ENCODE results near the gene CHST9. TPM values are rescaled to one million over a fixed set of nuclear protein-coding genes. Genes with fewer than 3 reads are reported as not detected.

CHST9 gene
- total and polyA plus RNA-seq, 3 experiments from 2014 or later, result not detected

DNA sequence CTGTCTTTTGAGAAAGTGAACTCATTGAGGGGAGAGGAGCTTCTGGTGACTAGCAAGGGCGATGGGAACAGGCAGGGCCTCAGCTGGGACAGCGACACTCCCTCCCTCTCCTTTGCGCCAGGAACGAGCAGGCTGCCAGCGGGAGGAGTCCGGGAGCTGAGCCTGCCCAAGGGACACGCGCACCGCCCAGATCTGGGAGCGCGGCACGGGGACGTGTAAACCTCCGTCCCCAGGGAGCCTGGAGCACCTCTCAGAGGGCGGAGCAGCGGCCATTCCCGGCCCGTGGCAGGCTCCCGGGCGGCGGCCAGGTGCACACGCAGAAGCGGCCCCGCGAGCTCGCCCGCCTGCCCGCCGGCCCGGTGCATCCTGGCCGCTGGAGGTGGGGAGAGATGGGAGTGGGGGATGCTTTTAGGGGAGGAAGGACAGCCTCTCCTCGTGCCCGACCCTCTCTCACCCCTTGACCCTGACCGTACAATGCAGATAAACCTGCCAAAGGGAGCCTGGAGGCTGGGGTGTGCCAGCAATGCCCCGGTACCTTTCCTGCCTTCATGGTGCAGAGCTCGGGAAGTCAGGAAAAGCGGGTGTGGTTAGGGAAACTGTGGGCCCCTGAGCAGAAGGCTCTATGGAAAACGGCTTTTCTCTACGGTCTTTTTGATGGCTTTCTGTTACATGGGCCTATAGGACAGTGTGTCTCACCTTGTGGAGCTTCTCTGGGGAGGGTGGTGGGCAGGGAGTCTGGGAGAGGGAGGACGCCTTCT is 321.8 kb downstream of the CHST9 start:
- Mint-ChIP-seq H3K36me3 (no peaks in the 10 kb centered on the region), H3K4me3 (no peak overlapping the region), H3K4me1 (no peaks in the 10 kb centered on the region), H3K27ac (no peak overlapping the region), H3K27me3 (peaks cover 2 to 4% of the 10 kb centered on the region in 2 donors), H3K9me3 (peaks cover 4 to 13% (median 5%) of the 10 kb centered on the region in 5 donors)
- POLR2A ChIA-PET, result no interaction called here
- Histone ChIP-seq H3K27me3 (ENCODE audit: insufficient read depth, low read length, poor library complexity, severe bottlenecking) (no peaks in the 10 kb centered on the region), H3K27ac (ENCODE audit: low read depth, low read length) (no peak overlapping the region), H3K4me1 (ENCODE audit: insufficient read depth, low read length) (no peaks in the 10 kb centered on the region), H3K9me3 (ENCODE audit: low read length) (no peaks in the 10 kb centered on the region), H3K4me3 (ENCODE audit: low read length) (no peak overlapping the region), H3K36me3 (ENCODE audit: insufficient read depth, low read length) (no peaks in the 10 kb centered on the region)
- CTCF ChIA-PET, result no interaction called here
- no peak for DNase-seq

DNA sequence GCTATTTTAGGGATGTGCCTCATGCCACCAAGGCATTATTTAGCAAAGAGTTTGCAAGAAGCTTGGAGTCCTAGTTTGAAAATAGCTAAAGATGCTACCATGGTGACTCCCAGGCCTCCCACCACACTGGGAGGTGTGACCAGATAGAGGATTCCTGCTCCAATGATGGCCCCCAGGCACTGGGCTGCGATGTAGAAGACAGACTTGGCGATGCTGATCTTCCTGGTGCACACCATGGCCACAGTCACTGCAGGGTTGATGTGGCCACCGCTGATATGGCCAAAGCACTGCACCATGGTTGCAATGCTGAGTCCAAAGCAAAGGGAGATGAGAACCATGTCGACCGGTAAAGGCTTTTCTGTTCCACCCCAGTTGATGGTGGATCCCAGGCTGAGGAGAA is 323.0 kb downstream of the CHST9 start:
- CTCF ChIA-PET, result no interaction called here
- no peak overlapping the region for H3K27ac Mint-ChIP-seq
- DNase-seq, result no peak
- Histone ChIP-seq H3K36me3 (ENCODE audit: insufficient read depth, low read length) (no peaks in the 10 kb centered on the region), H3K4me3 (ENCODE audit: low read length) (no peak overlapping the region), H3K4me1 (ENCODE audit: insufficient read depth, low read length) (no peaks in the 10 kb centered on the region), H3K27me3 (ENCODE audit: insufficient read depth, low read length, poor library complexity, severe bottlenecking) (no peaks in the 10 kb centered on the region), H3K27ac (ENCODE audit: low read depth, low read length) (no peak overlapping the region), H3K9me3 (ENCODE audit: low read length) (no peaks in the 10 kb centered on the region)
- no peak overlapping the region for H3K4me3 Mint-ChIP-seq
- POLR2A ChIA-PET, result no interaction called here
- H3K36me3 Mint-ChIP-seq, result no peaks in the 10 kb centered on the region
- peaks cover 4 to 13% (median 7%) of the 10 kb centered on the region in 5 donors for H3K9me3 Mint-ChIP-seq
- H3K4me1 Mint-ChIP-seq, result no peaks in the 10 kb centered on the region
- peaks cover 2 to 4% of the 10 kb centered on the region in 2 donors for H3K27me3 Mint-ChIP-seq
